Measurements from ENCODE around the gene NAA16.

DNA sequence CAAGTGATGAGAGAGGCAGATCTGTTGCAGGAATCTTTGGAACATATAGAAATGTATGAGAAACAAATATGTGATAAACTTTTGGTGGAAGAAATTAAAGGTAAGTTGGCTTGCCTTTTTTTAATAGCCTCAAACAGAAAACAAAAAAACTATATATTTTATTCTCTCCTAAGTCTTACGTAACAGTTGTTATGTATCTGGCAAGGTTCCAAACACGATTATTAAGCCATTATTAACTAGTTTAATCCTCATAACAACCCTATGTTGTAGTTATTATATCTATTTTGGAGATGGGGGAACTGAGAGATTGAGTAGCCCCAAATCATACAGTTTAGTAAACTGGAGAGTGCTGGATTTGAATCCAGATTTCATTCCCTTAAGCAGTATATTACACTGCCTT lies 14.7 kb downstream of the NAA16 start:
- TF ChIP-seq POLR2A (IDR thresholded peaks at IDR 0.05; ENCODE audit: low read length) (no peak), GATA1 (IDR thresholded peaks at IDR 0.05; ENCODE audit: low read depth, low read length) (no peak)
